Neural progenitor cell (in vitro differentiated cells): ENCODE data around the gene GRK7. TPM values are rescaled to one million over a fixed set of nuclear protein-coding genes. Genes with fewer than 3 reads are reported as not detected.
"Not testable (repeated sequence)": the region's sequence is repeated elsewhere in the genome, so short reads cannot be mapped to it uniquely, and the experiment has no call there.

Experiments
- DNase-seq: peaks from one replicate; pipeline ENCODE4 v3.0.0-alpha.2; 2016; ENCODE audit warnings: low spot score
- H2AFZ ChIP-seq: fragments of 200-600 bp; sonication (generic); replicated peaks from 2 replicates; pipeline ENCODE4 v1.6.1; 2016; ENCODE audit warnings: antibody characterized with exemption
- H3F3A ChIP-seq: fragments of 200-600 bp; sonication (generic); 2 replicates; pipeline ENCODE4 v1.6.1; 2016; ENCODE audit warnings: antibody characterized with exemption, low read depth
- H3K27ac ChIP-seq: fragments of 200-600 bp; sonication (generic); 2 replicates; pipeline ENCODE4 v1.5.1; 2016; ENCODE audit warnings: mild to moderate bottlenecking
- H3K27me3 ChIP-seq: fragments of 200-600 bp; sonication (generic); 2 replicates; pipeline ENCODE4 v1.6.1; 2016; ENCODE audit warnings: mild to moderate bottlenecking, moderate library complexity
- H3K36me3 ChIP-seq: fragments of 200-600 bp; sonication (generic); 2 replicates; pipeline ENCODE4 v1.5.1; 2016
- H3K4me1 ChIP-seq: fragments of 200-600 bp; sonication (generic); 2 replicates; pipeline ENCODE4 v1.6.1; 2016; ENCODE audit warnings: mixed run types
- H3K4me2 ChIP-seq: fragments of 200-600 bp; sonication (generic); 2 replicates; pipeline ENCODE4 v1.6.1; 2016
- H3K4me3 ChIP-seq: fragments of 200-600 bp; sonication (generic); 2 replicates; pipeline ENCODE4 v1.5.1; 2016
- H3K79me2 ChIP-seq: fragments of 200-600 bp; sonication (generic); 2 replicates; pipeline ENCODE4 v1.6.1; 2016; ENCODE audit warnings: low read depth
- H3K9ac ChIP-seq: fragments of 200-600 bp; sonication (generic); 2 replicates; pipeline ENCODE4 v1.6.1; 2016
- H3K9me3 ChIP-seq: fragments of 200-600 bp; sonication (generic); 2 replicates; pipeline ENCODE4 v1.5.1; 2016; ENCODE audit warnings: low read depth
- H4K20me1 ChIP-seq: fragments of 200-600 bp; sonication (generic); 2 replicates; pipeline ENCODE4 v1.6.1; 2016; ENCODE audit warnings: low read depth
- H3K27ac Mint-ChIP-seq: 3 replicates; pipeline ENCODE4 v1.8.0; 2021; ENCODE audit warnings: mixed read lengths
- H3K27me3 Mint-ChIP-seq: 2 replicates; pipeline ENCODE4 v1.8.0; 2022; ENCODE audit warnings: low read depth, mild to moderate bottlenecking, inconsistent platforms, moderate library complexity, mixed read lengths; ENCODE audit not compliant: insufficient read depth
- H3K36me3 Mint-ChIP-seq: 3 replicates; pipeline ENCODE4 v1.8.0; 2021; ENCODE audit warnings: mixed read lengths
- H3K4me1 Mint-ChIP-seq: 3 replicates; pipeline ENCODE4 v1.8.0; 2021; ENCODE audit warnings: mixed read lengths
- H3K4me3 Mint-ChIP-seq: 3 replicates; pipeline ENCODE4 v1.8.0; 2021; ENCODE audit warnings: mild to moderate bottlenecking, moderate library complexity, mixed read lengths
- H3K9me3 Mint-ChIP-seq: 3 replicates; pipeline ENCODE4 v1.8.0; 2020; ENCODE audit warnings: mixed read lengths
- CTCF ChIP-seq: fragments of 200-600 bp; sonication (generic); IDR thresholded peaks from 2 replicates; pipeline ENCODE4 v1.5.1; 2017; ENCODE audit warnings: antibody characterized with exemption, mild to moderate bottlenecking
- EZH2 ChIP-seq: fragments of 200-600 bp; sonication (generic); IDR thresholded peaks from 2 replicates; pipeline ENCODE4 v1.6.1; 2017; ENCODE audit warnings: antibody characterized with exemption, mild to moderate bottlenecking, moderate library complexity
- EZH2phosphoT487 ChIP-seq: fragments of 200-600 bp; sonication (generic); IDR thresholded peaks from 2 replicates; pipeline ENCODE4 v1.6.1; 2017; ENCODE audit warnings: antibody characterized with exemption
- total RNA-seq: library from RNA; depleted of rRNA; stranded (reverse); fragments of >200 nt; gene quantifications from 2 replicates; pipeline ENCODE4 v1.2.3, GENCODE V29; 2015; ENCODE audit warnings: low replicate concordance

Gene GRK7
- total RNA-seq, 1 donor from 2014 or later, result not detected

DNA sequence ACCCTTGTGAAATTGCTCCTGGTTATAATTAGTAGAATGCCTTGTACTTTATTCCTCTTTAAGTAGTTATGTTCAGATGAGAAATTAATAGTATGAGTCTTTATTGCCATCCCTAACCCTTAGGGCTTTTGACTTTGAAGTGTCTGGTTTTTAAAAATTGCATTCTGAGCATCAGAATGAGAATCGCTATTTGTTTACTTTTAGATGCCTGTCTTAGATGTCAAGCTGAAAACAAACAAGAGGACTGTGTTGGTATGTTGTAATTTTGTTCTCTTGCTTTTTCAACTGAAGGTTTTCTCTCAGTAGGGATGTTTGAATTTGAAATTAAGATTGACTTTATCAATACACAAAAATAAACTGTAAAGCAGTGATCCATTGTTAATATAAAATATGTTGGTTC lies 19.9 kb upstream of the GRK7 start:
- no peak overlapping the region for H3K27ac Mint-ChIP-seq
- TF ChIP-seq CTCF (no peak), EZH2 (no peak), EZH2phosphoT487 (no peak)
- H2AFZ ChIP-seq, result no peak overlapping the region
- H3K4me1 ChIP-seq, result peaks cover 23% of the 10 kb centered on the region
- no peaks in the 10 kb centered on the region for H3F3A ChIP-seq
- peaks cover 22% of the 10 kb centered on the region for H3K4me1 Mint-ChIP-seq
- no peak overlapping the region for H3K9ac ChIP-seq
- peaks cover 24% of the 10 kb centered on the region for H4K20me1 ChIP-seq
- H3K27me3 ChIP-seq, result no peaks in the 10 kb centered on the region
- no peak overlapping the region for H3K4me3 ChIP-seq
- no peaks in the 10 kb centered on the region for H3K27me3 Mint-ChIP-seq
- no peak for DNase-seq
- peaks cover 58% of the 10 kb centered on the region for H3K79me2 ChIP-seq
- H3K4me3 Mint-ChIP-seq, result no peak overlapping the region
- H3K27ac ChIP-seq, result no peak overlapping the region
- H3K9me3 ChIP-seq, result no peaks in the 10 kb centered on the region
- no peak overlapping the region for H3K4me2 ChIP-seq
- peaks cover 7% of the 10 kb centered on the region for H3K36me3 ChIP-seq
- no peaks in the 10 kb centered on the region for H3K9me3 Mint-ChIP-seq
- peaks cover 16% of the 10 kb centered on the region for H3K36me3 Mint-ChIP-seq

DNA sequence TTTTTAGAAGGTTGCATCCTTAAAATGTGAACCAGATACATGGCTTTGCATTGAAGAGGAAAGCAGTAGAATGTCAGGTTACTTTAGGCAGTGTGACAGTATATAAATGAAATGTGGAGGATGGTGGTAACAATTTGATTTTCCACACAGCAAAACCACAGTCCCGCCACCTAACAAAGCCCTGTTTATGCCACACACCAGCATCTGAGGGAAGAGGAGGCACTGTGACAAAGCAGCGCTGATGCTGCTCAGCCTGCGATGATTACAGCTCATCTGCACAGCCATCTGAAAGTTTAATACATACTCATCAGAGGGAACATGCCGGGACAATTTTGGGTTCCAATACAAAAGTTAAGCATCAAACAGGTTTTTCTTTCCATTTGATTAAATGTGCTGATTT lies 16.2 kb upstream of the GRK7 start:
- H3K27me3 ChIP-seq, result no peaks in the 10 kb centered on the region
- no peaks in the 10 kb centered on the region for H3K9me3 ChIP-seq
- peaks cover 8% of the 10 kb centered on the region for H4K20me1 ChIP-seq
- Mint-ChIP-seq H3K4me1 (peaks cover 3% of the 10 kb centered on the region), H3K27ac (no peak overlapping the region), H3K9me3 (no peaks in the 10 kb centered on the region), H3K4me3 (no peak overlapping the region), H3K36me3 (peaks cover 19% of the 10 kb centered on the region), H3K27me3 (no peaks in the 10 kb centered on the region)
- DNase-seq, result no peak
- peaks cover 10% of the 10 kb centered on the region for H3K36me3 ChIP-seq
- H3K4me2 ChIP-seq, result no peak overlapping the region
- no peaks in the 10 kb centered on the region for H3K4me1 ChIP-seq
- H3F3A ChIP-seq, result no peaks in the 10 kb centered on the region
- H3K9ac ChIP-seq, result no peak overlapping the region
- H2AFZ ChIP-seq, result no peak overlapping the region
- no peak for TF ChIP-seq EZH2
- TF ChIP-seq CTCF, result no peak
- TF ChIP-seq EZH2phosphoT487, result no peak
- peaks cover 22% of the 10 kb centered on the region for H3K79me2 ChIP-seq
- no peak overlapping the region for H3K4me3 ChIP-seq
- no peak overlapping the region for H3K27ac ChIP-seq

DNA sequence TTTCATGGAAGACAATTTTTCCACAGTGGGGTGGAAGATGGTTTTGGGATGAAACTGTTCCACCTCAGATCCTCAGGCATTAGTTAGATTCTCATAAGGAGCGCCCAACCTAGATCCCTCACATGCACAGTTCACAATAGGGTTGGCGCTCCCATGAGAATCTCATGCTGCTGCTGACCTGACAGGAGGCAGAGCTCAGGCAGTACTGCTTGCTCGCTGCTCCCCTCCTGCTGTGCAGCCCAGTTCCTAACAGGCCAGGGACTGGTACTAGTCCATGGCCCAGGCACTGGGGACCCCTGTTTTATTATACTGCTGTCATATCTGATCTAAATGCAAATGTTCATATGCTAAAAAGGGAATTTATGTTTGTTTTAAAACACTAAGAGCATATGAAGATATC lies 9.8 kb upstream of the GRK7 start:
- Histone ChIP-seq H4K20me1 (no peaks in the 10 kb centered on the region), H3K9me3 (no peaks in the 10 kb centered on the region), H3K27ac (no peak overlapping the region), H3K36me3 (peaks cover 3% of the 10 kb centered on the region), H3F3A (no peaks in the 10 kb centered on the region), H2AFZ (no peak overlapping the region), H3K4me1 (no peaks in the 10 kb centered on the region), H3K9ac (no peak overlapping the region), H3K4me3 (no peak overlapping the region), H3K79me2 (no peaks in the 10 kb centered on the region), H3K4me2 (no peak overlapping the region), H3K27me3 (no peaks in the 10 kb centered on the region)
- no peak overlapping the region for H3K27ac Mint-ChIP-seq
- DNase-seq, result no peak
- TF ChIP-seq EZH2, result no peak
- TF ChIP-seq CTCF, result no peak
- TF ChIP-seq EZH2phosphoT487, result no peak
- H3K27me3 Mint-ChIP-seq, result no peaks in the 10 kb centered on the region
- H3K4me1 Mint-ChIP-seq, result no peaks in the 10 kb centered on the region
- no peak overlapping the region for H3K4me3 Mint-ChIP-seq
- peaks cover 7% of the 10 kb centered on the region for H3K36me3 Mint-ChIP-seq
- H3K9me3 Mint-ChIP-seq, result no peaks in the 10 kb centered on the region

DNA sequence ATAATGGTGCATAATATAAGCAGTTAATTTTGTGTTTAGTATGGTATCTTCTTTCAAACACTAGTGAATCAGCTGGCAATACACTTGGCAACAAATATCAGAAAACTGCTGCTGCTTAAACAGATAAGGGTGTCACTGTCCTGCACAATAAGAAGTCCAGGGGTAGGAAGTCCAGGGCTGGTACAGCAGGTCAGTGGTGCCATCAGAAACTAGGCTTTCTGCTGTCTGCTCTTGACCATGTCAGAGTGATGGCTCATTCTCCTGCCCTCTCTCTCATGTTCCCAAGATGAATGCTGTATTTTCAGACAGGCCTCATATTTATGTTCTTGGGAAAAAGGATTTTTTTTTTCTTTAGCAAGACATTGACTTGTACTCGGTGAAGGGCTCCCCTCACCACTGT lies 9.2 kb upstream of the GRK7 start:
- H3K36me3 ChIP-seq, result peaks cover 3% of the 10 kb centered on the region
- no peak overlapping the region for H3K4me2 ChIP-seq
- no peak for TF ChIP-seq EZH2phosphoT487
- TF ChIP-seq CTCF, result no peak
- no peak for TF ChIP-seq EZH2
- H3K27ac Mint-ChIP-seq, result no peak overlapping the region
- H3K27me3 Mint-ChIP-seq, result no peaks in the 10 kb centered on the region
- no peak overlapping the region for H3K9ac ChIP-seq
- no peaks in the 10 kb centered on the region for H3K9me3 Mint-ChIP-seq
- H3K9me3 ChIP-seq, result no peaks in the 10 kb centered on the region
- DNase-seq, result no peak
- peaks cover 3% of the 10 kb centered on the region for H3K36me3 Mint-ChIP-seq
- no peaks in the 10 kb centered on the region for H3K27me3 ChIP-seq
- no peak overlapping the region for H3K27ac ChIP-seq
- H3K4me3 ChIP-seq, result no peak overlapping the region
- H3F3A ChIP-seq, result no peaks in the 10 kb centered on the region
- H3K4me1 Mint-ChIP-seq, result no peaks in the 10 kb centered on the region
- H4K20me1 ChIP-seq, result no peaks in the 10 kb centered on the region
- H3K79me2 ChIP-seq, result no peaks in the 10 kb centered on the region
- no peak overlapping the region for H3K4me3 Mint-ChIP-seq
- no peak overlapping the region for H2AFZ ChIP-seq
- no peaks in the 10 kb centered on the region for H3K4me1 ChIP-seq

DNA sequence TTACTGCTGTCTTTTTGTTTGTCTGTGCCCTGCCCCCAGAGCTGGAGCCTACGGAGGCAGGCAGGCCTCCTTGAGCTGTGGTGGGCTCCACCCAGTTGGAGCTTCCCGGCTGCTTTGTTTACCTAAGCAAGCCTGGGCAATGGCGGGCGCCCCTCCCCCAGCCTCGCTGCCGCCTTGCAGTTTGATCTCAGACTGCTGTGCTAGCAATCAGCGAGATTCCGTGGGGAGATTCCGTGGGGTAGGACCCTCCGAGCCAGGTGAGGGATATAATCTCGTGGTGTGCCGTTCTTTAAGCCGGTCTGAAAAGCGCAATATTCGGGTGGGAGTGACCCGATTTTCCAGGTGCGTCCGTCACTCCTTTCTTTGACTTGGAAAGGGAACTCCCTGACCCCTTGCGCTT lies 656 bp upstream of the GRK7 start:
- H3K27ac ChIP-seq, H3K36me3 Mint-ChIP-seq, H3K9me3 Mint-ChIP-seq, H3F3A ChIP-seq, H3K4me1 Mint-ChIP-seq, H3K4me1 ChIP-seq, H3K79me2 ChIP-seq, H3K9me3 ChIP-seq, H2AFZ ChIP-seq, H4K20me1 ChIP-seq, H3K27ac Mint-ChIP-seq, H3K27me3 Mint-ChIP-seq, H3K4me3 Mint-ChIP-seq, H3K36me3 ChIP-seq, DNase-seq, H3K9ac ChIP-seq: not testable (repeated sequence)
- peak overlapping the region; percentile 54 for H3K4me2 ChIP-seq
- H3K4me3 ChIP-seq, result peak overlapping the region; percentile 25
- H3K27me3 ChIP-seq, result peaks cover 23% of the 10 kb centered on the region
